Panc1 (cell line): Measurements from ENCODE around the gene PRSS21. TPM values are rescaled to one million over a fixed set of nuclear protein-coding genes. Genes with fewer than 3 reads are reported as not detected.

Source experiments
- ATAC-seq: fragments of 200-7000 bp; cut with Tn5 transposase; 2 replicates; pipeline ENCODE4 v1.9.1; 2020; ENCODE audit warnings: mild to moderate bottlenecking, moderate library complexity
- BruUV-seq: library from RNA; stranded (reverse); fragments of 400-500 nt; replicated peaks from 2 replicates; lab custom pipeline; 2021; lab: Mats Ljungman, UMichigan
- CTCF ChIA-PET: fragments of 300-600 bp; sonication (Branson Sonifier 250); formaldehyde crosslinking; loops from one replicate; lab custom pipeline; 2022; ENCODE audit warnings: antibody characterized with exemption; lab: Charles Lee
- POLR2A ChIA-PET: fragments of 300-600 bp; sonication (Branson Sonifier 250); formaldehyde crosslinking; loops from one replicate; lab custom pipeline; 2022; ENCODE audit warnings: antibody characterized with exemption; lab: Charles Lee
- DNase-seq: peaks from one replicate; pipeline ENCODE4 v3.0.0-alpha.2; 2010; ENCODE audit warnings: low read depth, low spot score
- H3K27ac ChIP-seq: 2 replicates; pipeline ENCODE4 v1.5.1; 2011; ENCODE audit warnings: mild to moderate bottlenecking, low read length, inconsistent platforms
- H3K27me3 ChIP-seq: fragments of 200-500 bp; sonication (Bioruptor generic); 2 replicates; pipeline ENCODE4 v1.6.0; 2014; ENCODE audit warnings: low read length, inconsistent platforms; ENCODE audit not compliant: control insufficient read depth, insufficient read depth
- H3K36me3 ChIP-seq: fragments of 200-500 bp; sonication (Bioruptor generic); 2 replicates; pipeline ENCODE4 v1.5.1; 2014; ENCODE audit warnings: inconsistent platforms, mild to moderate bottlenecking, low read length, moderate library complexity; ENCODE audit not compliant: control insufficient read depth, insufficient read depth
- H3K4me1 ChIP-seq: 2 replicates; pipeline ENCODE4 v1.5.1; 2011; ENCODE audit warnings: inconsistent platforms, mild to moderate bottlenecking, low read length, moderate library complexity; ENCODE audit not compliant: control insufficient read depth, insufficient read depth
- H3K4me3 ChIP-seq, 2 experiments: 2 replicates each; pipeline ENCODE4 v1.5.1; 2011 to 2012; ENCODE audit warnings: low read depth in 2 of 2, low read length in 2 of 2, mild to moderate bottlenecking in 2 of 2, inconsistent platforms in 1 of 2, moderate library complexity in 1 of 2
- H3K9me3 ChIP-seq: fragments of 200-500 bp; sonication (Bioruptor generic); 2 replicates; pipeline ENCODE4 v1.5.1; 2014; ENCODE audit warnings: low read depth, mild to moderate bottlenecking, inconsistent platforms, low read length, moderate library complexity; ENCODE audit not compliant: control insufficient read depth, insufficient read depth
- CTCF ChIP-seq: fragments of 450-650 bp; IDR thresholded peaks from 2 replicates; pipeline ENCODE4 v1.5.1; 2017; ENCODE audit warnings: mild to moderate bottlenecking
- POLR2AphosphoS5 ChIP-seq: IDR thresholded peaks from 2 replicates; pipeline ENCODE4 v1.6.1; 2012; ENCODE audit warnings: mild to moderate bottlenecking, low read depth, low read length, moderate library complexity
- REST ChIP-seq, 2 experiments: IDR thresholded peaks; 2 replicates each; pipeline ENCODE4 v1.6.1; 2011 to 2012; ENCODE audit warnings: low read depth in 2 of 2, control low read depth in 1 of 2, low read length in 1 of 2, mild to moderate bottlenecking in 1 of 2, moderate library complexity in 1 of 2; ENCODE audit not compliant: insufficient read depth in 1 of 2
- SIN3A ChIP-seq: IDR thresholded peaks from 2 replicates; pipeline ENCODE4 v1.6.1; 2012; ENCODE audit warnings: low read depth, mild to moderate bottlenecking, low read length, moderate library complexity, borderline replicate concordance; ENCODE audit not compliant: insufficient read depth
- TCF7L2 ChIP-seq: IDR thresholded peaks from 2 replicates; pipeline ENCODE4 v1.6.1; 2011; ENCODE audit warnings: mild to moderate bottlenecking, low read depth, low read length, inconsistent platforms
- in situ Hi-C: cut with HindIII; loops from 2 replicates; pipeline ENCODE4 v1.10.0; 2016; ENCODE audit warnings: low sequenced_read_pairs, low pct_unique_long_range_greater_than_20kb
- intact Hi-C: fragments of 100-400 bp; cut with micrococcal nuclease; formaldehyde crosslinking; loops from one replicate; pipeline ENCODE4 v1.10.0; 2022; ENCODE audit not compliant: unreplicated experiment
- total RNA-seq: library from RNA; stranded (reverse); gene quantifications from one replicate; pipeline ENCODE4 v1.2.1, GENCODE V29; 2021; ENCODE audit not compliant: unreplicated experiment

Gene PRSS21
- total RNA-seq, 1 experiment from 2014 or later = not detected

- intact Hi-C loops = no loop called here
- POLR2A ChIA-PET = no interaction called here
- Histone ChIP-seq H3K4me3 (no peak overlapping the region), H3K27me3 (no peaks in the 10 kb centered on the region), H3K9me3 (no peaks in the 10 kb centered on the region), H3K27ac (no peak overlapping the region; the same call in 1 of the 2 replicates), H3K4me1 (peaks cover 23% of the 10 kb centered on the region), H3K36me3 (no peaks in the 10 kb centered on the region)
- no TSS peak for BruUV-seq
- DNase-seq (no peak), ATAC-seq (no peak)
- TF ChIP-seq TCF7L2 (no peak), POLR2AphosphoS5 (no peak)
- CTCF ChIA-PET = no interaction called here
- in situ Hi-C loops = no loop called here
Measured at GRCh38 chr16:2828521-2828840, 11.4 kb downstream of the PRSS21 start.

- no TSS peak for BruUV-seq
- no peak for ATAC-seq
- peak overlapping the region; percentile 81; the same call in 1 of the 2 replicates for H3K27ac ChIP-seq
- DNase-seq = no peak
- no peaks in the 10 kb centered on the region for H3K36me3 ChIP-seq
- H3K27me3 ChIP-seq = no peaks in the 10 kb centered on the region
- H3K4me3 ChIP-seq = no peak overlapping the region
- TF ChIP-seq REST (IDR thresholded peaks at IDR 0.05; ENCODE audit: insufficient read depth in 1 of 2, low read depth in 2 of 2, low read length in 1 of 2) (no peak), TCF7L2 (no peak), CTCF (no peak), SIN3A (no peak), POLR2AphosphoS5 (no peak)
- in situ Hi-C loops = no loop called here
- CTCF ChIA-PET = no interaction called here
- no peaks in the 10 kb centered on the region for H3K9me3 ChIP-seq
- POLR2A ChIA-PET = no interaction called here
- intact Hi-C loops = no loop called here
- H3K4me1 ChIP-seq = peaks cover 20% of the 10 kb centered on the region
Measured at GRCh38 chr16:2828876-2829430, 11.9 kb downstream of the PRSS21 start.

GRCh38 chr16:2829501-2830354, 12.7 kb downstream of the PRSS21 start, which contains the start of gene ZG16B:
Gene ZG16B (plus strand): TSS chr16:2830303. CDS start chr16:2830442, 139 bp downstream.
- in situ Hi-C loops (no loop called here), intact Hi-C loops (no loop called here)
- CTCF ChIA-PET = no interaction called here
- ATAC-seq = peak; percentile 81
- no peaks in the 10 kb centered on the region for H3K9me3 ChIP-seq
- POLR2A ChIA-PET = no interaction called here
- no peaks in the 10 kb centered on the region for H3K36me3 ChIP-seq
- no TSS peak for BruUV-seq
- DNase-seq = no peak
- H3K27me3 ChIP-seq = no peaks in the 10 kb centered on the region
- TF ChIP-seq POLR2AphosphoS5 = no peak
- no peak for TF ChIP-seq CTCF
- no peak for TF ChIP-seq SIN3A
- no peak for TF ChIP-seq REST (IDR thresholded peaks at IDR 0.05; ENCODE audit: insufficient read depth in 1 of 2, low read depth in 2 of 2, low read length in 1 of 2)
- no peak for TF ChIP-seq TCF7L2
- H3K27ac ChIP-seq = peak within 1 kb of the TSS; percentile 81
- H3K4me3 ChIP-seq = no peak within 1 kb of the TSS
- H3K4me1 ChIP-seq = peaks cover 17% of the 10 kb centered on the region
